Thoracic aorta (tissue), 2 donors: ENCODE measurements around the gene ODF2. TPM values are rescaled to one million over a fixed set of nuclear protein-coding genes. Genes with fewer than 3 reads are reported as not detected.

Experiments used
- ATAC-seq: fragments of 150-250 bp; one replicate; pipeline ENCODE4 v1.8.0; 2017; ENCODE audit warnings: low read depth; ENCODE audit not compliant: insufficient number of reproducible peaks, low FRiP score
- DNase-seq: peaks from one replicate; pipeline ENCODE4 v3.0.0-alpha.2; 2020; ENCODE audit warnings: low spot score
- H3K27ac ChIP-seq, 2 donors: fragments of 200-600 bp; sonication (generic); 1 replicate in 1 of 2; 2 replicates in 1 of 2; pipeline ENCODE4 v1.5.1; 2016; ENCODE audit warnings: mild to moderate bottlenecking in 2 of 2, moderate library complexity in 2 of 2
- H3K27me3 ChIP-seq: fragments of 200-600 bp; sonication (generic); replicated peaks from 2 replicates; pipeline ENCODE4 v1.6.0; 2016; ENCODE audit warnings: mild to moderate bottlenecking; ENCODE audit not compliant: insufficient read depth
- H3K36me3 ChIP-seq: fragments of 200-600 bp; sonication (generic); one replicate; pipeline ENCODE4 v1.5.1; 2016
- H3K4me1 ChIP-seq, 2 donors: fragments of 200-600 bp; sonication (generic); 1 replicate in 1 of 2; 2 replicates in 1 of 2; pipeline versions ENCODE4 v1.5.1 to v1.6.0; 2016; ENCODE audit warnings: low read depth in 2 of 2, mild to moderate bottlenecking in 1 of 2; ENCODE audit not compliant: control insufficient read depth in 1 of 2
- H3K4me3 ChIP-seq: fragments of 200-600 bp; sonication (generic); 2 replicates; pipeline ENCODE4 v1.5.1; 2016; ENCODE audit warnings: mild to moderate bottlenecking
- H3K9me3 ChIP-seq: fragments of 200-600 bp; sonication (generic); 2 replicates; pipeline ENCODE4 v1.5.1; 2016
- total RNA-seq, 2 donors: library from RNA; depleted of rRNA; stranded (reverse); fragments of >200 nt; gene quantifications; one replicate each; pipeline versions ENCODE4 v1.1.0 to v1.2.3, GENCODE V29; 2016
- TF ChIP-seq, protein P1 (sequence below): fragments of 200-600 bp; sonication (generic); IDR thresholded peaks from one replicate; pipeline ENCODE4 v1.5.1; 2019; ENCODE audit warnings: antibody characterized with exemption

ODF2 gene
- total RNA-seq, 2 donors from 2014 or later: 22.5 to 36.5 TPM

- H3K4me3 ChIP-seq: no peak overlapping the region
- no peaks in the 10 kb centered on the region for H3K4me1 ChIP-seq
- TF ChIP-seq, protein P1, sequence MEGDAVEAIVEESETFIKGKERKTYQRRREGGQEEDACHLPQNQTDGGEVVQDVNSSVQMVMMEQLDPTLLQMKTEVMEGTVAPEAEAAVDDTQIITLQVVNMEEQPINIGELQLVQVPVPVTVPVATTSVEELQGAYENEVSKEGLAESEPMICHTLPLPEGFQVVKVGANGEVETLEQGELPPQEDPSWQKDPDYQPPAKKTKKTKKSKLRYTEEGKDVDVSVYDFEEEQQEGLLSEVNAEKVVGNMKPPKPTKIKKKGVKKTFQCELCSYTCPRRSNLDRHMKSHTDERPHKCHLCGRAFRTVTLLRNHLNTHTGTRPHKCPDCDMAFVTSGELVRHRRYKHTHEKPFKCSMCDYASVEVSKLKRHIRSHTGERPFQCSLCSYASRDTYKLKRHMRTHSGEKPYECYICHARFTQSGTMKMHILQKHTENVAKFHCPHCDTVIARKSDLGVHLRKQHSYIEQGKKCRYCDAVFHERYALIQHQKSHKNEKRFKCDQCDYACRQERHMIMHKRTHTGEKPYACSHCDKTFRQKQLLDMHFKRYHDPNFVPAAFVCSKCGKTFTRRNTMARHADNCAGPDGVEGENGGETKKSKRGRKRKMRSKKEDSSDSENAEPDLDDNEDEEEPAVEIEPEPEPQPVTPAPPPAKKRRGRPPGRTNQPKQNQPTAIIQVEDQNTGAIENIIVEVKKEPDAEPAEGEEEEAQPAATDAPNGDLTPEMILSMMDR: no peak
- no peaks in the 10 kb centered on the region for H3K9me3 ChIP-seq
- H3K27me3 ChIP-seq: no peaks in the 10 kb centered on the region
- H3K36me3 ChIP-seq: no peaks in the 10 kb centered on the region
- DNase-seq (no peak), ATAC-seq (no peak)
- H3K27ac ChIP-seq: no peak overlapping the region
Observed at GRCh38 chr9:128448746-128449145, 7.1 kb upstream of the ODF2 start.

GRCh38 chr9:128454991-128455390 lies 815 bp upstream of the ODF2 start:
- no peak for DNase-seq
- no peak for ATAC-seq
- H3K36me3 ChIP-seq: no peaks in the 10 kb centered on the region
- no peaks in the 10 kb centered on the region for H3K9me3 ChIP-seq
- TF ChIP-seq, protein P1: no peak
- H3K27me3 ChIP-seq: no peaks in the 10 kb centered on the region
- peak overlapping the region in 1 of 2 donors; percentile 89 for H3K27ac ChIP-seq
- no peak overlapping the region for H3K4me3 ChIP-seq
- H3K4me1 ChIP-seq: peaks cover 7 to 8% of the 10 kb centered on the region in 2 donors

- peak overlapping the region; percentile 95 for H3K4me3 ChIP-seq
- H3K4me1 ChIP-seq: peaks cover 7 to 8% of the 10 kb centered on the region in 2 donors
Observed at GRCh38 chr9:128456613-128457061, 831 bp downstream of the ODF2 start.

DNA sequence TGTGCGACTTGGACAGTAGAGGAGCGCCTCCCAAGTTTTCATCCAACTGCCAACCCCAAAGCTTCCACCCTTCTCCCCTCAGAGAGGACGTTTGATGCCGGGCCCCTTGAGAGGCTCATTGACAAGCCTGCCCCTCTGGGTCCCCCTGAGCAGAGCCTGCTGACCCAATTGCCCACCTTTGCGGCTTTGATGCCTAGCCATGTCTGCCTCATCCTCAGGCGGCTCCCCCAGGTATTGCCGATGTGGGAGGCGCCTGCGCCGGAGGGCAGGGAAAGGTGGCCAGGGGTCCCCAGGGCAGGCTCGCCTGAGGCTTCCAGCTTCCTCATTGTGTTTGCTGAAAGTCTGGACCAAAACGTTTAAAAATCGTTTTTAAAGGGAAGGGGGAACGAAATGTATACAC lies 1.4 kb downstream of the ODF2 start:
- H3K27ac ChIP-seq: no peak overlapping the region
- TF ChIP-seq, protein P1: no peak
- DNase-seq: no peak
- no peaks in the 10 kb centered on the region for H3K27me3 ChIP-seq
- peaks cover 12% of the 10 kb centered on the region for H3K36me3 ChIP-seq
- peak overlapping the region; percentile 95 for H3K4me3 ChIP-seq
- no peak for ATAC-seq
- no peaks in the 10 kb centered on the region for H3K9me3 ChIP-seq
- H3K4me1 ChIP-seq: peaks cover 7 to 8% of the 10 kb centered on the region in 2 donors

More at GRCh38 chr9:128456613-128457061, 831 bp downstream of the ODF2 start:
- H3K36me3 ChIP-seq: peaks cover 12% of the 10 kb centered on the region
- DNase-seq (no peak), ATAC-seq (peak; percentile 44)
- peak overlapping the region; percentile 88 to 89 for H3K27ac ChIP-seq
- no peaks in the 10 kb centered on the region for H3K9me3 ChIP-seq
- H3K27me3 ChIP-seq: no peaks in the 10 kb centered on the region
- TF ChIP-seq, protein P1: no peak

DNA sequence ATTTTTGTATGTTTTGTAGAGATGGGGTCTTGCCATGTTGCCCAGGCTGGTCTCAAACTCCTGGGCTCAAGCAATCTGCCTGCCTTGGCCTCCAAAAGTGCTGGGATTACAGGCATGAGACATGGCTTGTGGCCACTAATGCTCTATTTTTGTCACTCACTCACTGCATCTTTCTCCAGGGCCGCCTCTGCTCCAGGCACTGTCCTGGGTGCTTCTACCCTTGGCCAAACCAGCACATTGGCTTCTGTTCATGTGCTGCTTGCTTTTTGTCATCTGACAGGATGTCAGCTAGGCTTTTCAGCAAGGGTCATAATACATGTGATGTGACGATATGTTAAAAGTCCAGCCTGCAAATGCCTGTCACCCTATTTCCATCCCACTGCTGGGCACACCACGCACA lies 3.2 kb downstream of the ODF2 start:
- Histone ChIP-seq H3K4me3 (no peak overlapping the region), H3K4me1 (peaks cover 7 to 8% of the 10 kb centered on the region in 2 donors), H3K36me3 (peaks cover 26% of the 10 kb centered on the region), H3K27ac (no peak overlapping the region), H3K27me3 (no peaks in the 10 kb centered on the region), H3K9me3 (no peaks in the 10 kb centered on the region)
- DNase-seq: no peak
- no peak for ATAC-seq
- TF ChIP-seq, protein P1: no peak
